ENCODE results near the gene MYCT1.

The MYCT1 gene

DNA sequence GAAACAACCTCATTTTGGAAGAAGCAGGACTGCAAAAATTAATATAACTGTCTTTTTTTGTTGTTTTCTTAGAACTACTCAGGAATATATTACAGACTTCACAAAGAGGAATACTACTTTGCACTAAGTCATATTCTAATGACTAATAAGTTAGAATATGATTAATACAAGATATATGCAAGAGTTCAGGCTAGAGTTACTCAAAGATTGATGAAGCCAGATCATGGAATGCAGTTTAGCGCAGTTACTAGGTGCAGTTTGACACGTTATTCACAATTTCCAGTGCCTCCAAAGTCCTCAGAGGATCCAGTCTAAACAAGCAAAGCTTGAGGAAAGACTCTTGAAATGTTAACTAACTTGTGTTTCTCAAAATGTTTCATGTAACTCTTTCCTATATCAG is 1.2 kb upstream of the MYCT1 start:
- Histone ChIP-seq H3K27ac (ENCODE audit: extremely low read depth, low read depth, low read length) (no peak overlapping the region), H3K4me3 (ENCODE audit: low read depth, low read length) (no peak overlapping the region), H3K36me3 (ENCODE audit: control insufficient read depth in 2 of 2, insufficient read depth in 1 of 2, low read length in 2 of 2) (no peaks in the 10 kb centered on the region), H3K4me1 (ENCODE audit: control insufficient read depth, insufficient read depth, low read length) (no peaks in the 10 kb centered on the region), H3K9me3 (ENCODE audit: control insufficient read depth, insufficient read depth, low read depth, low read length) (no peaks in the 10 kb centered on the region)
- CTCF ChIA-PET, result interaction anchor here (0.7 kb wide), 1 partner anchor 258 kb away, joined by 3 read pairs; no protein-coding TSS in a partner anchor
- POLR2A ChIA-PET, result no interaction called here
- TF ChIP-seq ZNF501 (tag by site-specific recombination; IDR thresholded peaks at IDR 0.05), result no peak
- no peak for TF ChIP-seq ZNF529 (tag by site-specific recombination; IDR thresholded peaks at IDR 0.05; ENCODE audit: insufficient replicate concordance)
- TF ChIP-seq MYNN (tag by site-specific recombination; IDR thresholded peaks at IDR 0.05; ENCODE audit: borderline replicate concordance), result no peak
- no peak for TF ChIP-seq ZEB2 (tag by site-specific recombination; IDR thresholded peaks at IDR 0.05)
- TF ChIP-seq ZNF366 (tag by site-specific recombination; conservative IDR thresholded peaks at IDR 0.05), result no peak
- TF ChIP-seq ZNF530 (tag by site-specific recombination; IDR thresholded peaks at IDR 0.05; ENCODE audit: low read depth), result no peak
- TF ChIP-seq ZNF302 (tag by site-specific recombination; IDR thresholded peaks at IDR 0.05; ENCODE audit: low read depth), result no peak
- no peak for TF ChIP-seq CTCF (tag by site-specific recombination; IDR thresholded peaks at IDR 0.05)
- TF ChIP-seq KLF9 (tag by site-specific recombination; IDR thresholded peaks at IDR 0.05; ENCODE audit: low read depth), result no peak
- TF ChIP-seq ZNF645 (tag by site-specific recombination; IDR thresholded peaks at IDR 0.05), result no peak
- TF ChIP-seq, protein P1, sequence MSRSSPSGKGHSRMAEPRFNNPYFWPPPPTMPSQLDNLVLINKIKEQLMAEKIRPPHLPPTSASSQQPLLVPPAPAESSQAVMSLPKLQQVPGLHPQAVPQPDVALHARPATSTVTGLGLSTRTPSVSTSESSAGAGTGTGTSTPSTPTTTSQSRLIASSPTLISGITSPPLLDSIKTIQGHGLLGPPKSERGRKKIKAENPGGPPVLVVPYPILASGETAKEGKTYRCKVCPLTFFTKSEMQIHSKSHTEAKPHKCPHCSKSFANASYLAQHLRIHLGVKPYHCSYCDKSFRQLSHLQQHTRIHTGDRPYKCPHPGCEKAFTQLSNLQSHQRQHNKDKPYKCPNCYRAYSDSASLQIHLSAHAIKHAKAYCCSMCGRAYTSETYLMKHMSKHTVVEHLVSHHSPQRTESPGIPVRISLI (tag by site-specific recombination; IDR thresholded peaks at IDR 0.05), result no peak
- TF ChIP-seq ZBTB10 (tag by site-specific recombination; IDR thresholded peaks at IDR 0.05), result no peak
- TF ChIP-seq ZNF701 (tag by site-specific recombination; IDR thresholded peaks at IDR 0.05), result no peak
- no peak for TF ChIP-seq ZNF629 (tag by site-specific recombination; IDR thresholded peaks at IDR 0.05)
- no peak for TF ChIP-seq ZNF19 (tag by site-specific recombination; IDR thresholded peaks at IDR 0.05; ENCODE audit: low read depth)
- TF ChIP-seq ZNF10 (tag by site-specific recombination; IDR thresholded peaks at IDR 0.05), result no peak
- no peak for TF ChIP-seq ZNF202 (tag by site-specific recombination; IDR thresholded peaks at IDR 0.05; ENCODE audit: borderline replicate concordance)
- no peak for TF ChIP-seq YY1 (tag by site-specific recombination; IDR thresholded peaks at IDR 0.05)

DNA sequence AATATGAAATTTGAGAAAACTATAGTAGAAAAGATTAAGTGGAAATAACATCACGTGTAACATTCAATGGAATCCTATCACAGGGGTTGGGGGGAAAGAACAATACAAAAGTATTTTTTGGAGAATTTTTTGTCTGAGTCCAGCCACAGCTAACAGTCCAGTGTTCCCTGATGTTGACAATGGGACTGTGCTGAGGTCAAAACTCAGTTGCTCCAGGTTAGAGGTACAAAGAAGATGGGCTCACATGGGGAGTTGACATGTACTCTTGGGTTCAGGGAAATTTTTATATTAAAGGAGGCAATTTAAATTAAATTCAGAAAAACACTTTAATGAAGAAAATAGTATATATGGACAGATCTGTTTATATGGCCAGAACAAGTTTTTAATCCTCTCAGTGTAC is 995 bp downstream of the MYCT1 start:
- H3K9me3 ChIP-seq (ENCODE audit: control insufficient read depth, insufficient read depth, low read depth, low read length), result no peaks in the 10 kb centered on the region
- CTCF ChIA-PET, result interaction anchor here (0.6 kb wide), 1 partner anchor 31 kb away, joined by 4 read pairs; no protein-coding TSS in a partner anchor
- POLR2A ChIA-PET, result no interaction called here

More for the DNA sequence above, 995 bp downstream of the MYCT1 start:
- TF ChIP-seq EGR2 (tag by site-specific recombination; IDR thresholded peaks at IDR 0.05; ENCODE audit: low read depth) (no peak), ZNF596 (tag by site-specific recombination; IDR thresholded peaks at IDR 0.05) (no peak), BCL11B (tag by site-specific recombination; IDR thresholded peaks at IDR 0.05; ENCODE audit: low read depth) (no peak), ZNF155 (tag by site-specific recombination; IDR thresholded peaks at IDR 0.05) (no peak), MYNN (tag by site-specific recombination; IDR thresholded peaks at IDR 0.05; ENCODE audit: borderline replicate concordance) (no peak), ATF2 (tag by site-specific recombination; IDR thresholded peaks at IDR 0.05; ENCODE audit: low read depth) (no peak)
- Histone ChIP-seq H3K36me3 (ENCODE audit: control insufficient read depth in 2 of 2, insufficient read depth in 1 of 2, low read length in 2 of 2) (no peaks in the 10 kb centered on the region), H3K4me3 (ENCODE audit: low read depth, low read length) (no peak overlapping the region), H3K4me1 (ENCODE audit: control insufficient read depth, insufficient read depth, low read length) (no peaks in the 10 kb centered on the region), H3K27ac (ENCODE audit: extremely low read depth, low read depth, low read length) (no peak overlapping the region)

Measured in HEK293 (cell line).